ENCODE results near the gene MEX3A.
A peak's percentile ranks its signal among the peaks of the same experiment; 100 is the strongest.
"Not testable (repeated sequence)": the region's sequence is repeated elsewhere in the genome, so short reads cannot be mapped to it uniquely, and the experiment has no call there.

The MEX3A gene

DNA sequence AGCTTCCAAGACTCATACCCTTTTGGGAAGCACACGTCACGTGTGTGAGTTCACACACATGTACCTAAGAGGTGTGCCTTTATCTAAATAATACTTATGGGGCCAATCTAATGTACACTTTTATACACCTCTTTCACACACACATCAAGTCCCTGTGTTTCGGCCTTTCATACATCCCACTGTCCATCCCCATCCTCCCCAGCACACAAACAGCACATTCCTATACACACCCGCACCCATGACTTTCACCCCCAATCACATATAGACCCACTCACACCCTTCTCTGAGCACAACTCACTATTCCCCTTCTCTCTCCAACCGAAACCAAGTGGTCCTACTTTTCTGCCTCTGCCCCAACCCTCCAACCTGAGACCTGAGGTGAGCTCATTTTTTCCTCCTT, 3.5 kb downstream of the MEX3A start:
- DNase-seq = no peak

DNA sequence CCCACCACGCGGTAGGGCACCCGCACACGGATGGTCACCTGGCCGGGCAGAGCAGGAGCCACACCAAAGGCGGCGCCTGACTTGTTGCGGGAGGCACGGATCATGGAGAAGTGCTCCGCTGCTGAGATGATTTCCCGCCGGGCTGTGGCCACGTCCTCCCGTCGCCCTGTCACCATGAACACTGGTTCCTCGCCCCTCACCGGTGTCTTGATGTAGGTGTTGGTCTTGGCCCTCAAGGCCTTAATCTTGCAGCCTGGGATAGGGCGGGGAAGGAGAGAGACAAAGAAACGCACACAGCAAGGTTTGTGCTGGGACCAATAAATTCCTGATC, 4.9 kb downstream of the MEX3A start:
- DNase-seq = no peak

DNA sequence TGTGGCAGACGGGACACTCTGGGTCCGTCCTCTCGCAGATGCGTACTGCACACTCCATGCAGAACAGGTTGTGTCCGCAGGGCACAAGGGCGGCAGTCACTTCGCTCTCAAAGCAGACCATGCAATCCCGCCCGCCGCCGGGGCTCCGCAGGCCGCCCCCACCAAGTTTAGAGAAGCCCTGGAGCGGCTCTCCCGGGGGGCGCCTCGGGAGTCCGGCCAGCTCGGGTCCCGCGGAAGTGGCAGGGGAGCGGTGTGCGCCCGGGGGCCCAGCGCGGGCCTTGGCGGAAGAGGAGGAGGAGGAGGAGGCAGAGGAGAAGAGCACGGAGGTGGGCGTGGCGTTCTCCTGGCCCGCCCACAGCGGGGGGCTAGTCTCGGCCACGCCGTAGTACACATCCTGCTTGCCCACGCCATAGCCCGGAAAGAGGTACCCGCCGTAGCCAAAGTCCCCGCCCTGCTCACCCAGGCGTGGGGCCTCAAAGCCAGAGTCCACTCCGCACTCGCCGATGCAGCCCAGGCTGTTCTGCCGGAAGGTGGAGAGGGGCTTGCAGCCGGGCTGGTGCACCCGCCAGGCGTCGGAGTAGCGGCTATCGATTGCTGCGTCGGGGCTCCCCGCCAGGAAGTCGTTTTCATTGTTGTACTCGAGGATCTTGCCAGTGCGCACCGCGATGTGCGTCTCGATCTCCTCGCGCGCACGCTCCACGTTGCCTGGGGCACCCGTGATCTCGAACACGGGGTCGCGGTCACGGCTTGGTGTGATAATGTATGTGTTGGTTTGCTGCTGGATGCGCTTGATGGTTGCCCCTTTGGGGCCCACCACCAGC, 5.4 kb downstream of the MEX3A start:
- DNase-seq = peak in 4 of 14 donors; percentile 3 to 31 (median 26)

DNA sequence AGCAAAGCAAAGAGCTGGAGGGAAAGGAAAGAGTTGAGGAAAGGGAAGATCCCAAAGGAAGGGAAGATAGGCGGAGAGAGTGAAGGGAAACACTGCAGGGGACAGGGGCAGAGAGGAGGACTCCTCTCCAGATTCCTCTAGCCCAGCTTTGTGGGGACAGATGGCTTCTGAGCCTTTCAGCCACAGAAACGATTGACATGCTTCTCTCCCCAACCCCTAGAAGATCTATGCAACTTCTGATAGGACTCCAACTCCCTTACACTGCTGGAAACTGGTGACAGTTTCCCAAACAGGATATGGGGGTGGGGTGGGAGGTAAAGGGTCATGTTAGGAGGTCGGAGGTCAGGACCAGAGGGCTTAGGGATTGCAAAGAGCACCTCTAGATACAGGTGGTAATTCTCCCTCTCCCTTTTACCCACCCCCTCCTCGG, 6.5 kb downstream of the MEX3A start:
- no peak for DNase-seq

DNA sequence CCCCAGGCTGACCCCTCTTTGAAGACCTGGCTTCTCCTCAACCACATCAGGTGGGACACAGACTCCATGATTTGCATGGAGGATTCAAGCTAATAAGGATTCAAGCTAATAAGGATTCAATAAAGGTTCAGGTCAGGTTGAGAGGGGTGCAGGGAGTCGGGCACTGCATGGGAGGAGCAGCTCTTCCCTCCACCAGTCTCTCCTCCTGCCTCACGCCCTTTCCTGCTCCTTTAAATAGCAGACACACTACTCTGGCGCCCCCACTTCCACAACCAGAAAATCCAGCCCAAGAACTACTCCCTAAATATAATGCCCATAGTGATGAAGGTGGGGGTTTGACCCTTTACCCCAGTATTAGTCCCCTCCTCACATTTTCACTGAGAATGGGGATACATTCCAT, 7.1 kb downstream of the MEX3A start:
- DNase-seq = no peak

DNA sequence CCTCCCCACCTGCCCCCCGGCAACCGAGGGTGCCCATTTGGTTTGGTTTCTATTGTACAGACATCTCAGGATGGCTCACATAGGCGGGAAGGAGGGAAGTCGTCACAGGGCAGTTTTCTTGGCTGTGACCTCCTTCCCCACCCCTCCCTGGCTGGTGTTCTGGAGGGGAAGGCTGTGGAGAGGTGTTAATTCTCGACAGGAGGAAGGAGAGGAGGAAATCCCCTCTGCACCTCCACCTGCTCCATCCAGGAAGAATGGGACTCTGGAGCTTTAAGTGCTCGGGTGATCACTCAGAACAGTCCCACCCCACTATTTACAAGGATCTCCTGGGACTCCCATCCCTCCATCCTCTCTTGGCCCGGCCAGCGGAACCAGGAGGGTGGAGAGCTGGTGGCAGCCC, 7.6 kb downstream of the MEX3A start:
- DNase-seq = no peak

DNA sequence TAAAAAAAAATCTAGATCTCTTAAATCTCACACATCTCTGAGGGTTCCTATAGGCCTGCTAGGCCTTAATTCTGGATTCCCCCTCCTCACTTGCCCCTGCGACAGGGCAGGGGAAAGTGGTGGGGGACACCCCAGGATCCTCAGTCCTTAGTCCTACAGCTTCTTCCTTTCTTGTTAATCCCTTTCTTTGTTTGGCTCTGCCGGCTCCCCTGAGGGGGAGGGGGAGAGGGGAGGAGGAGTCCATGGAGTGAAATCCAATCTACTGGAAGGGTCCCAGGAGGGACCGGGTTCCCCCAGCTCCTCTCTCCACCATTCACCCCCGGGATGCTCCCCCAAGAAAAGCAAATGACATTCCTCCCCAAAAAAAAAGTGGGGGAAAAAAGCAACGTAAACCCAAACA, 8.5 kb downstream of the MEX3A start:
- no peak for DNase-seq

DNA sequence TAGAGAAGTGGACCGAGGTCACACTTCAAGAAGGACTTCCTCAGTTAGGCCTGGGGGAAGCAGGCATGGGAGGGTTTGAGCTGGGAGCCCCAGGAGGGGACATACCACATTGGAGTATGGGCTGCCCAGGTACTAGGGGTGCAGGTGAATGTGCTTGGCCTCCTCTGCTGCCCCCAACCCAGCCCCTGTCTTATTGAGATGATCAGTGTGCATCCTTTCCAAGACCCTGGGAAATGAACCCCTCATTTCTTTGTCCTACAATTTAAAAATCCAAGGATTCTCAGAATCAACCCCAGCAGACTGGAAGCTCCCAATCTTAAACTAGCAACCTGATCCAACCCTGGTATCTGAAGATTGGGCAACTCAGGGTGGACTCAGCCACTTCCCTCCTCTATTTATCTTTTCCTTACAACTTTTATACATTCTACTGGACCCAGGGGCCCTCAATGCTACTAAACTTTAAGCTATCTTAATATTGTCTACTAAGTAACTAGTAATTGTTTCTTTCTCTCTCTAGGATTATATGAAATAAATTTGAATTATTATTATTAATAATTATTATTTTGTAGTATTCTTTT, 9.1 kb downstream of the MEX3A start:
- DNase-seq = no peak

DNA sequence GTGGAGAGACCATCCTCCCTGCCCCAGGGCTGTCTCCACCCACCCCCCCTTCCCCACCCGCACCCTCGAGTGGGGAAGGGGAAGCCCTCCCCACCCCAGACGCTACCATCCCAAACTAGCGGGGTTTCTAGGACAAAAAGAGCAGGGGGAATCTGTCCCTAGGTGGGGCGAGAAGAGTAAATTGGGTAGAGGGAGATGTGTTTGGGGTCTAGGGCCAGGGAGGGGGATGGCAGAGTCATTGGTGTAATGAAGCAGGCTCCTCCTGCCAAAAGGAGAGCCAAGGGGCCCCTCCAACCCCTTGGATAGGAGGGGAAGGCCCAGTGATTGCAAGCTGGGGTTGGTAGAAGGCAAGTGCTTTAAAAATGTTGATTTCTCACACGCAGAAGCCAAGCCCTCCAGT, 10.0 kb downstream of the MEX3A start:
- DNase-seq = no peak

DNA sequence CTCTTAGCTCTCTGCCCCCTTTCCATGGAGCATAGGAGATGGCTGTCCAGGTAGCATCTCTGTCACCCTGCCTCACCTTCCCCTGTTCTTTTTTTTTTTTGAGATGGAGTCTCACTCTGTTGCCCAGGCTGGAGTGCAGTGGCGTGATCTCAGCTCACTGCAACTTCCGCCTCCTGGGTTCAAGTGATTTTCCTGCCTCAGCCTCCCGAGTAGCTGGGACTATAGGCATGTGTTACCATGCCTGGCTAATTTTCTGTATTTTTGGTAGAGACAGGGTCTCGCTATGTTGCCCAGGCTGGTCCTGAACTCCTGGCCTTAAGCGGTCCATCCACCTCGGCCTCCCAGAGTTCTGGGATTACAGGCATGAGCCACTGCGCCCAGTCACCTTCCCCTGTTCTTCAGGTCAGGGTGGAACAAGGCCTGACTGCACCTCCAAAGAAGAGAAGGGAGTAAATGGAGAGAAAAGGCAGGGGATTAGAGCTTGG, 10.9 kb downstream of the MEX3A start:
- DNase-seq = not testable (repeated sequence)

DNA sequence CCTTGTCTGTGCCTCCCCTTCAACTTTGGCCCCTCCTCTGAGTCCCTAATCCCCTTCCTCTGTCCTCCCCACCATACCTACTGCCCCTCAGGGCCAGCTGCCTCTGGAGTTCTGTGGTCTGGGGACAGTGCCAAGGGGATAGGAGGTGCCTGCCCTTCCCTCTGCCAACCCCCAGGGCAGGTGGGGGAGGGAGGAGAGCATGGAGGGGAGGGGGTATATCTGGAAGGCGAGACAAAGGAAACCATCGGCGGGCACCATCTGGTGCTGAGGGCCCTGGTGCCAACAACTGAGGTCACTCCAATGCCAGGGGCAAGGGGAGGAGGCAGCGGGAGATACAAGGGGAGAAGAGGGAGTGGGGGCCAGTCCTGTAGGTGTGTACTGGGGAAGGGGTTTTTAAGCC, 11.7 kb downstream of the MEX3A start:
- no peak for DNase-seq

DNA sequence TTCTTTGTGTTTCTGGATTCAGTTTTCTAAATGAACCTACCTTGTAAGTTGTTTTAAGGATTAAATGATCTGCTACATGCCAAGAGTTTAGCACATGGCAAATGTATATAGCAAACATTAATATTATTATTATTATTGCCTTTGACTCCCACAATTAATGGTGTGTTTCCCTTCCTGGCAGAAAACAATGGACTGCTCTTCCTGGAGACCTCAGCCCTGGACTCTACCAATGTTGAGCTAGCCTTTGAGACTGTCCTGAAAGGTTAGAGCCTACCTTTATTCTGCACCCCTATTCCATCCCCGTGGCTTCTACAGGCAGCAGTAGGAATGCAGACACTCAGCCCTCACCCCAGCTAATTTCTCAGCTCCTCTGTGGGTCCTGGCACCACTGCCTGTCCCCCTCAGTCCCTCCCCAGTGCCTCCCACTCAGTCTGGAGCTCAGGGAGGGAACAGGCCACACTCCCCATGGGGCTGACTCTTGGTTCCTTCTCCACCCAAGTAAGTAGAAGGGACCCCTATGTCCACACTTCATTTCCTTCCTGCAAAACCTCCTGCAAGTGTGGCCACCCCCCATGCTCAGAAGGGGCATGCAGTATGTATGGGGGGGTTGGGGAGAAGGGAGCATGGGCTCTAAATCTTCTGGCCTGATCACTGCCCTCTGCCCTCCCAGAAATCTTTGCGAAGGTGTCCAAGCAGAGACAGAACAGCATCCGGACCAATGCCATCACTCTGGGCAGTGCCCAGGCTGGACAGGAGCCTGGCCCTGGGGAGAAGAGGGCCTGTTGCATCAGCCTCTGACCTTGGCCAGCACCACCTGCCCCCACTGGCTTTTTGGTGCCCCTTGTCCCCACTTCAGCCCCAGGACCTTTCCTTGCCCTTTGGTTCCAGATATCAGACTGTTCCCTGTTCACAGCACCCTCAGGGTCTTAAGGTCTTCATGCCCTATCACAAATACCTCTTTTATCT, 12.5 kb downstream of the MEX3A start:
- DNase-seq = no peak

DNA sequence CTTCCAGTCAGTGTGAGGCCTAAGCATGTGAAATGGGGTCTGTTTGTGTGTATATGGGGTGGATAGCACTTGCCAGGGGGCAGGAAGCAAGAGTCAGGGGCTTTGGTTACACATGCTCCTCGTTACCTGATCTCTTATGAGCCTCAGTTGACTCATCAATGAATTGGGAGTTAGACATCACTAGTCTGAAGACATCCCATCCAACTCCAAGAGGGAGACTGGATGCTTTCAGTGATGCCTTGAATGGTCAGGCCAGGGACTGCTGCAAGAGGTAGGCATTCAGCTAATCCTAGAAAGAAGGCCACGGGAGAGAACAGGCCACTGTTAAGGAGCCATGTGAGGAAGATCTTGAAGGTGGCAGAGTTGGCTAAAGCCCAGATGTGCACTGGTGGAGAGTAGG, 15.0 kb downstream of the MEX3A start:
- DNase-seq = no peak

DNA sequence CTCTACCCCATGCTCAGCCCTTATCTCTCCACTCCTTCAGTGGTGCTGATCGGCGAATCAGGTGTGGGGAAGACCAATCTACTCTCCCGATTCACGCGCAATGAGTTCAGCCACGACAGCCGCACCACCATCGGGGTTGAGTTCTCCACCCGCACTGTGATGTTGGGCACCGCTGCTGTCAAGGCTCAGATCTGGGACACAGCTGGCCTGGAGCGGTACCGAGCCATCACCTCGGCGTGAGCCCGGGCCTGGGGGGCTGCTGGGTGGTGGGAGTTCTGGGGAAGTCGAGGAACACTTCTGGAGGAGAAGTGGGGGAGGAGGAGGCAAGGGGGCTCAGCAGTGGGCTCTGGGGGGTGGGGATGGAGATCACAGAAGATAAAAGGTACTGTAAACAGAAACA, 16.4 kb downstream of the MEX3A start:
- no peak for DNase-seq

DNA sequence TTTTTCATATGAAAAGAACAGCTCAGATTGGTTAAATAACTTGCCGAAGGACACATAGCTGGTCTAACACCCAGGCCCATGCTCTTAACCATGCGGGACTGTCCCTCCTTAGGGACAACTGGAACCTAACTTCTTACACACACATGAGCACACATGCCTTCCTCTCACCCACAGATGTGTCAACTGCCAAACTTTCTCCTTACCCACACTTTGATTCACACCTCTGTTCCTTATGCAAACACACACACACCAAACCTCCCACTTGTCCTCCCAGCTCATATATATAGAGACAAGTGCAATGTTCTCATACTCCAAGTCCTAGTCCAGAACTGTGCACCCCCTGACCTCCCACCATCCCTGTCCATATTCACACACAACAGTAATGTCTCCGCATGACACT, 17.1 kb downstream of the MEX3A start:
- no peak for DNase-seq

DNA sequence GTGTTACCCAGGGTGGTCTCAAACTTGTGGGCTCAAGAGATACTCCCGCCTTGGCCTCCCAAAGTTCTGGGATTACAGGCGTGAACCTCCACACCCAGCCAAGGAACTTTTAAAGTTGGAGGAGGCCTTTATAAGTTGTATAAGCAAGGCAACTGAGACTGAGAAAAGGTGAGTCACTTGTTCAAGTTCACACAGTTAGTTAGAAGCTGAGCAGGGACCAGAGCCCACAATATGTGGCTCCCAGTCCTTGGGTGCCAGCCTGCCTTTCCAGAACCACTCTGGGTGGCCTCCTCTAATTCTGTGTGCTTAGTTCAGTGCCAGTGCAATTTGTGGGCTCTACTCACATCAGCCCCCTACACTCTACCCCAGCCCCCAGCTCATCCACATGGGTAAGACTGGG, 17.6 kb downstream of the MEX3A start:
- no peak for DNase-seq

DNA sequence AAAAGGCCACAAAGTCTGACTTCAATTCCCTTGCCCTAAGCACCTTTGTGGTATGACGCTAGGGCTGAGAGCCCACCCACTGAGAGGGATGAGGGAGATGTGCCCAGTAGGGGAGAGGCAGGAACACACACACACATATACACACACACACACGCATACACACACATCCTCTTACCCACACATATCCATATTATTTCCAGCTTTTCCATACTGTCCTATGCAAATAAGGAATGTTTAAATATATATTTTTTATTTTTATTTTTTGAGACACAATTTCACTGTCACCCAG, 18.3 kb downstream of the MEX3A start:
- no peak for DNase-seq

DNA sequence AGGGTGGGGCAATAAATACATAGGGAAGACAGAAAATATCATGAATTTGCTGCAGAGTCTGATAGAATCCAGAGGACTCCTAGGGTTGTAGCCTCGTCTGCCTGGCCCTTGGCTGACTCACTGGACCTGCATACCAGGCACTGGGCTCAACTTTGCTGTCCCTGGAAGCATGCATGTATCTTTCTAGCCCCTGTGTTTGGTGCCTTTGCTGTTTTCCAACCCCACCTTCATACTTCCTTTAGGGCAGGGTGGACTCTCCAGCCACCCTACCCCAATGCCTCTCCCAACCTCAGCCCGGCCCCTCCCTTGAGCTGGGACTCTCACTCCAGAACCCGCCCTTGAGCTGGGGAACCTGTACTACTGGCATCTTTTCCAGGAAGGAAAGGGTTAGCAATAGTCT, 20.1 kb downstream of the MEX3A start:
- DNase-seq = no peak

DNA sequence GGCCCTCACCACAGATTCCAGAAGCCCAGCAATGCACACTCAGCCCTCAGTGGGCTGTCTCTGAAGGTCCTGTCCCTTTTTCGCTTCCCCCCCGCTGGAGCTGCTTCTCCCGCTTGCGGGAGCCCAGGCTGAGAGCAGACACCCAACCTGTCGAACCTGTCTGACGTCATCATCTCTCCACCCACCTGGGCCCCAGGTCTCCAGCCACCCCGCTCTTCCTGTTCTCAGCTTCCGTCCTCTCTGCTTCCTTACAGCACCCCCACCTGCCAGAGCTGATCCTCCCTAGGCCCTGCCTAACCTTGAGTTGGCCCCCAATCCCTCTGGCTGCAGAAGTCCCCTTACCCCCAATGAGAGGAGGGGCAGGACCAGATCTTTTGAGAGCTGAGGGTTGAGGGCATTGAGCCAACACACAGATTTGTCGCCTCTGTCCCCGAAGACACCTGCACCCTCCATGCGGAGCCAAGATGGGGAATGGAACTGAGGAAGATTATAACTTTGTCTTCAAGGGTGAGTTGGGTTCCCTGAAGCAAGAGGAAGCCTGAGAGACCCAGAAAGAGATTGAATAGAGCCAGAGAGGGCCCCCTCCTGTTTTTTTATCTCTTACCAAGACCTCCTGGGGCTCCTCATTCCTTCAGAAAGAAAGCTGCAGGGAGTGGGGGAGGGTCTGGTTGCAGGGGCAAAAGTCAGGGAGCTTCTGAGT, 21.2 kb downstream of the MEX3A start, which contains the start of gene RAB25:
RAB25 (plus strand) TSS at position 224 of the 700 bp plus-strand sequence; CDS start at position 465, 241 bp downstream.
- DNase-seq = no peak

DNA sequence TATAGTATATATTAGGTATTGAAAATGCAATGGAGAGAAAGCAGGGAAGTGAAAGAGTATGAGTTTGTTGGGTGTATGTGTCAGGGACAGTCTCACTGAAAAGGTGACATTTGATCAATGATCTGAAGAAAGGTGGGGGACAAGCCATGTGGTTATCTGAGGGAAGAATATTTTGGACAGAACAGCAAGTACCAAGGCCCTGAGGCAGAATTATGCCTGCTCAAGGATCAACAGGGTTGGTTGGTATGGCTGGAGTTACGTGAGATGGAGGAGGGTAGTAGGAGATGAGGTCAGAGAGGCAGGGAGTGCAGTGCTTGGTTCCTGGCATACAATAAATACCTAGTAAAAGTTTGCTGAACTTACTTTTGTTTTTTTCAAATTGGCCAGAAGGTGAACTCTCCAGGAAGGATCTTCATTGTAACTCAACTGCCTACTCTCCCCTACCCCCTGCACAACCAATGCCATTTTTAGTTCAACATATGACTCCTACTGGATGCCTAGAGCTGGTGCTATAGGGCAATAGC, 25.9 kb downstream of the MEX3A start:
- no peak for DNase-seq

DNA sequence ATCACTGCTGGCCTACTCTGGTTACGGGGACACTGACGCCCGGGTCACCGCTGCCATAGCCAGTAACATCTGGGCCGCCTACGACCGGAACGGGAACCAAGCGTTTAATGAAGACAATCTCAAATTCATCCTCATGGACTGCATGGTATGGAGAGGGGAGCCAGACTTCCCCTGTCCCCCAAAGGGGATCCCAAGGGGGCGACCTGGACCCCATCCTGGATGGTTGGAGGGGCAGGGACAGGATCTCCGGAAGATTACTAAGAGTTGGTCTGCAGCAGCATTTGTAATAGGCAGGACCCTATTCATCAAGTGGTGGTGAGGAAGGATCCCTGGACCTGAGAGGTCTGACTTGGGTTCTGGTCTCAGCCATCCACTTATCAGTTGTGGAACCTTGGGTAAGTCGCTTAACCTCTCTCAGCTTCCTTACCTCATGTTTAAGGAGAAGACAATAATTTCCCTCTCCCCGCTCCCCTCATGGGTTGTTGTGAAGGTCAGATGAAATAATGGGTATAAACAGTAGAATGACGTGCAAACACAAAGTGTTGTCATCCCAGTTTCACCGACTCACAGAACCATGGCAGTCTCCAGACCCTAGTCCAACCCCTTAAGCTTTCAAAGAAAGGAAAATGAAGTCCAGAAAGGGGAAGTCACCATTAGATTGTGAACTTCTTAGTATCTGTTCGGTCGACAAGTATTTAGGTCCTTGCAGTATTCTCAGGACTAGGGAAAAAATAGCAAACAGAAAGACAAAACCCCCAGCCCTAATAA, 26.8 kb downstream of the MEX3A start:
- DNase-seq = peak in 2 of 14 donors; percentile 30 to 50
